ENCODE data around the gene PCDH9. TPM values are rescaled to one million over a fixed set of nuclear protein-coding genes. Genes with fewer than 3 reads are reported as not detected.

PCDH9 gene, protein sequence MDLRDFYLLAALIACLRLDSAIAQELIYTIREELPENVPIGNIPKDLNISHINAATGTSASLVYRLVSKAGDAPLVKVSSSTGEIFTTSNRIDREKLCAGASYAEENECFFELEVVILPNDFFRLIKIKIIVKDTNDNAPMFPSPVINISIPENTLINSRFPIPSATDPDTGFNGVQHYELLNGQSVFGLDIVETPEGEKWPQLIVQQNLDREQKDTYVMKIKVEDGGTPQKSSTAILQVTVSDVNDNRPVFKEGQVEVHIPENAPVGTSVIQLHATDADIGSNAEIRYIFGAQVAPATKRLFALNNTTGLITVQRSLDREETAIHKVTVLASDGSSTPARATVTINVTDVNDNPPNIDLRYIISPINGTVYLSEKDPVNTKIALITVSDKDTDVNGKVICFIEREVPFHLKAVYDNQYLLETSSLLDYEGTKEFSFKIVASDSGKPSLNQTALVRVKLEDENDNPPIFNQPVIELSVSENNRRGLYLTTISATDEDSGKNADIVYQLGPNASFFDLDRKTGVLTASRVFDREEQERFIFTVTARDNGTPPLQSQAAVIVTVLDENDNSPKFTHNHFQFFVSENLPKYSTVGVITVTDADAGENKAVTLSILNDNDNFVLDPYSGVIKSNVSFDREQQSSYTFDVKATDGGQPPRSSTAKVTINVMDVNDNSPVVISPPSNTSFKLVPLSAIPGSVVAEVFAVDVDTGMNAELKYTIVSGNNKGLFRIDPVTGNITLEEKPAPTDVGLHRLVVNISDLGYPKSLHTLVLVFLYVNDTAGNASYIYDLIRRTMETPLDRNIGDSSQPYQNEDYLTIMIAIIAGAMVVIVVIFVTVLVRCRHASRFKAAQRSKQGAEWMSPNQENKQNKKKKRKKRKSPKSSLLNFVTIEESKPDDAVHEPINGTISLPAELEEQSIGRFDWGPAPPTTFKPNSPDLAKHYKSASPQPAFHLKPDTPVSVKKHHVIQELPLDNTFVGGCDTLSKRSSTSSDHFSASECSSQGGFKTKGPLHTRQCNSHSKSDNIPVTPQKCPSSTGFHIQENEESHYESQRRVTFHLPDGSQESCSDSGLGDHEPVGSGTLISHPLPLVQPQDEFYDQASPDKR (N-terminal part only)
- 0.51 and 0.90 TPM in 2 replicates for total RNA-seq

GRCh38 chr13:67229481-67230403 is at the start of gene PCDH9:
Gene PCDH9, minus strand, starts transcription at chr13:67230336. Its CDS starts 1,896 bp downstream, at chr13:67228440.
- peak; percentile 7 to 16 for DNase-seq (ENCODE audit: low read depth in 2 of 2)

DNA sequence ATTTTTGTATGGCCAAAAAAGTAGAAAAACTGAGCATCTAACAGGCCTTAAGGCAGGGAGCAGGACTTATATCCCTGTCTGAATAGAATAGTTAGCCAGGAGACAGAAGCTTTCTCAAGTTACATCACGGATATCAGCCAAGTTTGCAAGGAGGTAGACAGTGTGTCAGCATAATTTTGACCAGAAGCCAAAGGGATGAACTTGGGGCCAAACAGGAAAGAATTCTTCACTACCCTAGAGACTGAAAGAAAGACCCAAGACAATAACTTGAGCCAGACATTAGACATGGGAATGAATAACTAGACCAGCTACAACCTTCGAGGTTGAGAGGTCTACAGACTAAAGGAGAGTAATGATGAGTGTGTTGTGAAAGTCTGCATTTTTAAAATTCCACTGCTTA is 48.1 kb upstream of the PCDH9 start:
- no peak for DNase-seq (ENCODE audit: low read depth in 2 of 2)

DNA sequence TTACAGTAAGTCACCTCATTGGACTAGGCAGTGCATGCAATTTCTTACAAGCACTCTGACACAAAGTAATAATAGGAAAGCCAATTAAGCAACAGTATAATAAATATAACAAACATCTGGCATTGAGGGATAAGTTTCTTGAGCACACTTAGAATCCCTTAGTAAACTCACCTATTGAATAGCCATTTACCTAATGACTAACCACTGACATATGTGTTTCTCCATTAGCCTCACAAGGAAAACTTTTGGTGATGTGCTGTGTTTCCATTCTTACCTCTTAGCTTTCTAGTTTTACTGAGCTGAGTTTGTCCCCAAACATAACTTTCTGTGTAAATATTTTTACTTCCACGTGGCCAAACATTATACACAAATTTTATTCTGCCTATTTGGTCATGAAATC is 47.4 kb upstream of the PCDH9 start:
- no peak for DNase-seq (ENCODE audit: low read depth in 2 of 2)

GRCh38 chr13:67275351-67275960 is 45.3 kb upstream of the PCDH9 start:
- no peak for DNase-seq (ENCODE audit: low read depth in 2 of 2)

DNA sequence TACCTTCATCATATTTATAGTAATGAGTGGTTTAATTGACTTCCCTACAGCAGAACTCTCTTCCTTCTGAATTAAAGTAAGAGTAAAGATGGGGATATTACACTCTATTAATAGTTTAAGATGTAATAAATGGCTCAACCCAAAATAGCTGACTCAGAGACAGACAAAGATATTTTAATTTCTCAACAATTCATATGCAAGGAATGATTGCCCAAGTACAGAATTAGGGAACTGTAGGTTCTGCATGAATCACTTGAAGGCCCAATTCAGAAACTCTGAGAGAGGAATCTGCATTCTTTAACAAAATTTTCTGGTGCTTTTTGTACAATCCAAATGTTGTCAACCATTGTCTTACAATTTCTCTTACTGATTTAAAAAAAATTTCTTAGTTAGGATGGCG is 42.9 kb upstream of the PCDH9 start:
- DNase-seq (ENCODE audit: low read depth in 2 of 2), result no peak

GRCh38 chr13:67267136-67267535 is 37.0 kb upstream of the PCDH9 start:
- DNase-seq (ENCODE audit: low read depth in 2 of 2), result no peak

DNA sequence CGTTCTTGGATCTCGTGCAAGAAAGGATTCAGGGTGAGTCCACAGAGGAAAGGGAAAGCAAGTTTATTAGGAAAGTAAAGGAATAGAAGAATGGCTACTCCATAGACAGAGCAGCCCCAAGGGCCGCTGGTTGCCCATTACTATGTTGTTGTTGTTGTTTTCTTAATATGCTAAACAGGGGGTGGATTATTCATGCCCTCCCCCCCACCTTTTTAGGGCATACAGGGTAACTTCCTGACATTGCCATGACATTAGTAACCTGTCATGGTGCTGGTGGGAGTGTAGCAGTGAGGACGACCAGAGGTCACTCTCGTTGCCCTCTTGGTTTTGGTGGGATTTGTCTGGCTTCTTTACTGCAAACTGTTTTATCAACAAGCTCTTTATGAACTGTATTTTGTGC is 29.1 kb upstream of the PCDH9 start:
- no peak for DNase-seq (ENCODE audit: low read depth in 2 of 2)

- DNase-seq (ENCODE audit: low read depth in 2 of 2), result no peak
Observed at GRCh38 chr13:67258482-67258881, 28.3 kb upstream of the PCDH9 start.

DNA sequence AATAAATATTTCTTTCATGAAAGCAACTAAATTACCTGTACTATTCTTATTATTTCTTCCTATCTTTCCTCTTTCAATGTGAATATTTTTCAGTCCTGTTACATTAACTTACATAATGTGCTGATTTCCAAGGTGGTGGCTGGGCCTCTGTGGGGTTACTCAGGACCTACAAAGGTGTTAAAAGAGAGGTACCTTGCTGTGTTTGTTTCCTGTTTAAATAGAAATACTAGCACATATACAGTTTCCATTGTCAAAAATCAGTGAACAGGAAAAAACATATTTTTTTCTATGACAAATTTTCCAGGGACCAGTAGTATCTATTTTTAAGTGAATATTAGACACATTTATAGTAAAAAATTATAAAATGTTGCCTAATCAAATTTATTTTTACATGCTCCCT is 8.7 kb upstream of the PCDH9 start:
- no peak for DNase-seq (ENCODE audit: low read depth in 2 of 2)

DNA sequence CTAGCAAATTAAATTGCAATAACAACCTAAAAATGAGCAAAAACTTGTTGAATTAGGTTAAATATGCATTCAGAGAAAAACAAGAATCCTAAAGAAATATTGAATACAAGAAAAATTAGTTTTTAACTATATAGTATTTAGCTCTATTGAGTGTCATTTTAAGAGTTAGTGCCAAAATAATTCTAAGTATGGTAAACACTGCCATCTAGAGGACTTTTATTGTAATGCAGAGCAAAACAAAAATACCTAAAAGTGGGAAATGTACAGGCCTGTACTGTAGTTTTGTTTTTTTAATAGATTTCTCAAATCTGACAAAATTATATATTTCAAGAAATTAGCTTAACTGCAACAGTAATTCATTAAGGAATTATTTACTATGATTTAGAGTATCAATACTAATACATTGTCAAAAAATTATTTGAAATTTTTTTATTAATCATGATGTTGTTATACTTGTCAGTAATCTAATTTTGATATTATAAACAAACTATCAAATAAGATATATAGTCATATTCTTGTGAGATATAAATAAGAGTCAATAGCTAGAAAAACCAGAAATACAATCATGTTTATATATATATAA is 8.2 kb upstream of the PCDH9 start:
- DNase-seq (ENCODE audit: low read depth in 2 of 2), result peak in 1 of 2 donors; percentile 36

DNA sequence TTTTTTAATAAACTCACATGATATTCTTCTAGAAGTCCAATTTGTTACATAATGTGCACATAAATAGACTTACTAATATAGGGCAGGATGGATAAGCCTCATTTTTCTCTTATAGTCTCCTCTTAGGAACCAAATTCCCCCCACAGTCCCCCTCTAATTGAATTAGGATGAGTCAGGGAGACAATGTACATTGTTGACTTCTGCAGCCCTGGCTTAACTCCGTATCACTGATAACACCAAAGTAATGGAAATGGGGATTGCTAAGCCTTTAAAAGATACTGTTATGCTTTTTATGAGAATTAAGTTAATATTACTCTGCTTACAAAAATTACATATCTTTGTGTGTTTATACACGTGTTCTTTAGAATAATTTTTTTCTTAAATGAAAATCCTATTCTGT is 5.1 kb upstream of the PCDH9 start:
- DNase-seq (ENCODE audit: low read depth in 2 of 2), result no peak

GRCh38 chr13:67232384-67232783 is 2.2 kb upstream of the PCDH9 start:
- DNase-seq (ENCODE audit: low read depth in 2 of 2), result no peak

DNA sequence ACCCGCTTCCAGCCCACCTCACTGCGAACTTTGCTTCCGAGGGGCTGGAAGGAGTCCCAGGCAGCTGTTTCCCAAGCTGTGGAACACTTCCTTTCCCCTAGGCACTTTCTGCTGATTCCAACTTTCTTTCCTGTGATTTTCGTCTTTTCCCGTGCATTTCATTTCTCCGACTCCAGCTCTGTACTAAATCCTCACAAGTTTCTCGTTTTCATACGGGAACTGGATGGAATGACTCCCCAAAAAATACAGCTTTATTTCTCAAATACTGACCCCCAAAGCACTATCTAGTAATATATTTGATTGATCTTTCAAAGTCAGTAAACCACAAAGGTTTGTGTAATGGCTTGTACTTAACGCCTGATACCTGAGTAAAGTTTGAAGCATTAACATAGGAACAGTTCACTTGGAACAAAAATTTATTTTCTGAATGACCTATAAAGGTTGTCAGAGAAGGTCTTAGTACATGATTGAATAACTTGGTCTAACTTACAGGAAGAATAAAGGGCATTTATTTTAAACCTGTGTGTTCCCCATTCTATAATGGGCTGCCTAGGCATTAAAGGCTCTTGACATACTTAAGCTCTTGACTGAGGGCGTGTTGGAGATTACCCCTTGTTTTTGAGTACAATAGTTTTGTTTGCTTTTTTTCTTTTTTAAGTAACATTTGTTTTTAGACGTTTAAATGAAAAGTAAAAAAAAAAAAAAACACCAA is 1.3 kb upstream of the PCDH9 start:
- DNase-seq (ENCODE audit: low read depth in 2 of 2), result peak in 1 of 2 donors; percentile 0

DNA sequence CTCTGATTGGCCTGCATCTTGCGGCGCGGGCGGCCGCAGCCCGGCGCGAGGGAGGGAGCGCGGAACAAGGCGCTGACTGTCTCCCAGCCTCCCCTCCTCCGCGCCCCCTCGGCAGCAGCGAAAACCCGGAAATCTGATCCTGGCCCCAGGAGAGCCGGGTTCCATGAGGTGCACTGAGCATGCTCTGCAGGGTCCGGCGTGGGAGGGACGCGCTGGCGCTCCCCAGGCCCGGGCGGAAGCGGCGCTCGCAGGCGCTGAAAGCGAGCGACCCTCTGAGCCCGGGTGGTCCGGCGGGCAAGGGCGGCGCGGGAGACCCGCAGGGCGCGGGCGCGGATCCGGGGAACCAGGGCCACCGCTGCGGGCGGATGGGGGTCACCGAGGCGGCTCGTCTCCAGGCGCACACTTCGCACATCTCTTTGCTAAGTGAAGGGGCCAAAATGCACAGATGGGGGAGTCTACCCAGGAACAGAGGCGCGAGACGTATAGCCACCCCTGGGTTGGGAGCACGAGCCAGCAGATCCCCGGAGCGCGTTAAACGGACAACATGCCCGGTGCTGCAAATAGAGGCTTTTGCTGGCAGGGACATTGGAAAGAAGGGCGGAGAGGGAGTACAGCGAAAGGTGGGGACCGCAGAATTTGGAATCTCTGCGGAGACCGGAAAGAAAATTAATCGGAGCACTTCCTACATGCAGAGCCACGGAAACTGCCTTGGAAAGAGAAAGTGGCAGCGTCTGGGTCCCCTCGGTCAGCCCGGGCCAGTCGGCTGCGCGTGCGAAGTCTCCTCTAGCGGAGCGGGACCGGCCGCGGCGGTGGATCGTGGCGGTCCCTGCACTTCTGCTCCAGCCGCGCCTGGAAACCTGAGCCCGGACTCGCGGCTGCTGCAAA is 510 bp upstream of the PCDH9 start:
- DNase-seq (ENCODE audit: low read depth in 2 of 2), result peak; percentile 87 to 97

- peak in 1 of 2 donors; percentile 14 for DNase-seq (ENCODE audit: low read depth in 2 of 2)
Observed at GRCh38 chr13:67228916-67229315, 1.2 kb downstream of the PCDH9 start.

DNA sequence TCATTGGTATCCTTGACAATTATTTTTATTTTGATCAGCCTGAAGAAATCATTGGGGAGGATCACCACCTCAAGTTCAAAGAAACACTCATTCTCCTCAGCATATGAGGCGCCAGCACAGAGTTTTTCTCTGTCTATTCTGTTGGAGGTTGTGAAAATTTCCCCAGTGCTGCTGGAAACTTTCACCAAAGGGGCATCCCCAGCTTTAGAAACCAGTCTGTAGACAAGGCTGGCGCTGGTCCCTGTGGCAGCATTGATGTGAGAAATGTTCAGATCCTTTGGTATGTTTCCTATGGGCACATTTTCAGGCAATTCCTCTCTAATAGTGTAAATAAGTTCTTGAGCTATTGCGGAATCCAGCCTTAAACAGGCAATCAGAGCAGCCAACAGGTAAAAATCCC is 2.1 kb downstream of the PCDH9 start:
- no peak for DNase-seq (ENCODE audit: low read depth in 2 of 2)

DNA sequence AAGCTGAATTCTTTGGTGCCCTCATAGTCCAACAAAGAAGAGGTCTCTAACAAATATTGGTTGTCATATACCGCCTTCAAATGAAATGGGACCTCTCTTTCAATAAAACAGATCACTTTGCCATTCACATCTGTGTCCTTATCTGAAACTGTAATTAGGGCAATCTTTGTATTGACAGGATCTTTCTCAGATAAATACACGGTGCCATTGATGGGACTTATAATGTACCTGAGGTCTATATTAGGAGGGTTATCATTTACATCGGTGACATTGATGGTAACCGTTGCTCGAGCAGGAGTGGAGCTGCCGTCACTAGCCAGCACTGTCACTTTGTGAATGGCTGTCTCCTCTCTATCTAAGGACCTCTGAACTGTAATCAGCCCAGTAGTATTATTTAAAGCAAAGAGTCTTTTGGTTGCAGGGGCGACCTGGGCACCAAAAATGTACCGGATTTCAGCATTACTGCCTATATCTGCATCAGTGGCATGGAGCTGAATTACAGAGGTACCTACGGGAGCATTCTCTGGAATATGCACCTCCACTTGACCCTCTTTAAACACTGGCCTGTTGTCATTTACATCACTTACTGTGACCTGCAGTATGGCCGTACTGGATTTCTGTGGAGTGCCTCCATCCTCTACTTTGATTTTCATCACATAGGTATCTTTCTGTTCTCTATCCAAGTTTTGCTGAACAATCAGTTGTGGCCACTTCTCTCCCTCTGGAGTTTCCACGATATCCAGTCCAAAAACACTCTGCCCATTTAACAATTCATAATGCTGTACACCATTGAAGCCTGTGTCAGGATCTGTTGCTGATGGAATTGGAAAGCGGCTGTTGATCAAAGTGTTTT is 2.8 kb downstream of the PCDH9 start:
- DNase-seq (ENCODE audit: low read depth in 2 of 2), result no peak

- DNase-seq (ENCODE audit: low read depth in 2 of 2), result no peak
Observed at GRCh38 chr13:67226696-67227095, 3.4 kb downstream of the PCDH9 start.
